RCC 7860 (cell line): ENCODE measurements around the gene ETV2.
A peak's percentile ranks its signal among the peaks of the same experiment; 100 is the strongest.

Experiments used
- DNase-seq: peaks from one replicate; pipeline ENCODE4 v3.0.0-alpha.2; 2015; ENCODE audit warnings: low spot score
- FAIRE-seq: peaks from 2 replicates; lab custom pipeline; 2012; peaks lifted over from hg19 to GRCh38; lab: Jason Lieb, UNC

ETV2 gene

DNA sequence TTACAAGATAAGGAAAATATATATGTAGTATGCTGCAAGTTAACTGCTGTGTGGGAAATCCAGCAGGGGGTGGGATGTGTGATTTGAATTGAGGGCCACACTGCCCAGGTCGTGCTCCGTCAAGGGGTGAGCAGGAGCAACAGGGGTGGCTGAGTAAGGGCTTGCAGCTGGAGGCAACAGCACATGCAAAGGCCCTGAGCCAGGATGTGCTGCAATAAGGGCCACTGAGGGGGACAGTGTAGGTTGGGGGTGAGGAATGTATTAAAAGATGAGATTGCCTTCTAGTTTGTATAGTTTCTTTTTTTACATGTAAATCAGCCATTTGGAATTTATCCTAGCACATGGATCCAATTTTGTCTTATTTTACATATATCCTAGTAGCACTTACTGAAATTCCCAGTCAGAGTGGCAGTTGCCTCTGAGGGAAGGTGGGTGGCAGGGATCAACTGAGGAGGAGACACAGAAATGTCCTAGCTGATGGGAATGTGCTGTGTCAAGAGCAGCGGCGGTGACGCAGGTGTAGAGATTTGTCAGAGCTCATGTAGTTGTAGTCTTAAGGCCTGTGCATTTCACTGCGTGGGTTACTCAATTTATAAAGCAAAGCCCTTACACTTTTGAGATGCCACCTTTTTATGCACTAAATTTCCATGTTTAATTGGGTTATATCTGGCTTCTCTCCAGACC, 18.1 kb upstream of the ETV2 start:
- FAIRE-seq (no peak), DNase-seq (no peak)

DNA sequence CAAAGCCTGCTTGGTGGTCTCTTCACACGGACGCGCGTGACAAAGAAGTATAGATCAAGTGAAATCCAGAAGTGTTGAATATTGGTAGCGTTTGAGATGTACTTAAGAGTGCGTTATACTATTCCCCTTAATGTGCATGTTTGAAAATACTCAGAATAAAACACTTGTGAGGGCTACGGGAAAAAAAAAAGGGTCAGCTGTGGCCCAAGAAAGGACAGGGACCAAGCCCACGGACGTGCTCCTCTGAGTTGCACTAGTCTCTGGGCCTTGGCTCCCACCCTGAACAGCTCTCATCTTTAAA, 13.3 kb upstream of the ETV2 start:
- FAIRE-seq (no peak), DNase-seq (no peak)

DNA sequence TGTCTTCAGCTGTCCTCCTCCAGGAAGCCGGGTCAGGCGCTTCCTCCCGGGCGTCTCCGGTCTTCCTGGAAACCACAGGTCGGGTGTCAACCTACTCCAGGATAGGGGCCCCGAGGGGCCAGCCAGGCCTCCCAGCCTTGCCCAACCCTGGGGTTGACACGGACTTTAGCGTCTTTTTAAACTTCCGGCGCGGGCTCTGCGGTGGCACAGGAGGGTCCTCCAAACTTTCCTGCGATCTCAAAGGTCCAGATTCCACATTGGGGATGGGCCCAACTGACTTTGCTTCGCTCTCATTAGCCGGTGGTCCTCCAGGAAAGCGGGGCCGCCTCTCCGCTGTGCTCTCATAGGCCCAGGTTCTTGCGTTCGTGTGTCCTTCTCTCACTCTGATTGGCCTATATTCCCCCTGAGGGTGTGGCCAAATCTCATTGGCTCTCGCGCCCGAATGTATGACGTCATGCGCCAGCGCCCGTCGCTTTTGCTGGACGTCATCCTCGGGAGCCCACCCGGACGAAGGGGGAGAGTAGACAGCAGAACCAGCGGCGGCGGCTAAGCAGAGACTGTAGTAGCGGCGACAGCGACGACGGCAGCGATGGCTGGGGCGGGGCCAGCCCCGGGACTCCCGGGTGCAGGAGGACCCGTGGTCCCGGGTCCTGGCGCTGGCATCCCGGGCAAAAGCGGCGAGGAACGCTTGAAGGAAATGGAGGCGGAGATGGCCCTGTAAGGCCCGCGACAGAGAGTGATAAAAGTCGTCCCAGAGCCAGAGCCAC, 12.8 kb upstream of the ETV2 start, which contains the start of gene RBM42:
RBM42 (plus strand) TSS at position 472 of the 767 bp plus-strand sequence; CDS start at position 590, 118 bp downstream.
- FAIRE-seq, result peak; percentile 92
- peak; percentile 96 for DNase-seq

DNA sequence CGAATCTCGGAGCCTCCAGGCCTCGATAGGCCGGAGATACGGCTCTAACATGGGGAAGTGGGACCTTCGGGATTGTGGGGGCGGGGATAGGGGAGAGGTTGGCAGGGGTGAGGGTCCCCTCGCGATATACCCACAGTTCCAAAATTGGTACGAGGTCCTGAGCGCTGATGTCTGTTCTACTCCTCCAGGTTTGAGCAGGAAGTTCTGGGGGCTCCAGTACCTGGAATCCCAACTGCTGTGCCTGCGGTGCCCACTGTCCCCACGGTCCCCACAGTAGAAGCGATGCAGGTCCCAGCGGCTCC, 12.3 kb upstream of the ETV2 start:
- FAIRE-seq (no peak), DNase-seq (no peak)

DNA sequence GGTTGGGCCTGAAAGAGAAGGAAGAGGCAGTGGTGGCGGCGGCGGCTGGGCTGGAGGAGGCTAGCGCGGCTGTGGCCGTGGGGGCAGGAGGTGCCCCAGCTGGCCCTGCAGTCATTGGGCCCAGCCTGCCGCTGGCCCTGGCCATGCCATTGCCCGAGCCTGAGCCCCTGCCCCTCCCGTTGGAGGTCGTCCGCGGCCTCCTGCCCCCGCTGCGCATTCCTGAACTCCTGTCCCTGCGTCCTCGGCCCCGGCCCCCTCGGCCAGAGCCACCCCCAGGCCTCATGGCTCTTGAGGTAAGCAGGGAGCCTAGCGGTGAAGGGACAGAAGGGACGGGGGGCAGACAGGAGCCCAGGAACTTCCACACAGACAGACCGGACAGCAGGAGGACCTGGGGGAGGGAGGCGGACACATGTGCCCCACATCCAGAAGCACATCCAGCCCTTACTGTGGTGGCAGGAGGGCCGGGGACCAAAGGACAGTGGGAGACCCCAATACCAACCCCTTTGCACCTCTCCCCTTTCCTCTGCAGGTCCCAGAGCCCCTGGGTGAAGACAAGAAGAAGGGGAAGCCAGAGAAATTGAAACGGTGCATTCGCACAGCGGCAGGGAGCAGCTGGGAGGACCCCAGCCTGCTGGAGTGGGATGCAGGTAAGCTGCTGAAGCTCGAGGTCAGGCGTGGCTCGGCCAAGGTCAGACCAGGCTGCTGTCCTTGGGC, 7.7 kb upstream of the ETV2 start:
- no peak for DNase-seq
- no peak for FAIRE-seq

DNA sequence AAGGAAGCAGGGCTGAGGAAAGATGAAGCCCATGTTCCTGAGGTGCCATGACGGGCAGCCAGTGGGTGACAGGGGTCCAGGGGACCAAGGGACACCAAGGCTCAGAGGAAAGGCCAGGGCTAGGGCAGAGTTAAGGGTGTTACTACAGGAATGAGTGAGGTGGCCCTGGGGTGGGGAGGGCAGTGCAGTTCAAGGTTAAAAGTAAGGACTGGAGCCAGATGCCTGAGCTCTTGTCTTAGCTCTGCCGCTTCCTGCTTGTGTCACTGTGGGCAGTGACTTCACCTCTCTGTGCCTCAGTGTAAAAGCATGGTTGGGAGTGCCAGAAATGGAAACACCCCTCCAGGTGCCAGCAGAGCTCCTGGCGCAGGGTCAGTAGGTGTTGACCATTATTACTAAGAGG, 4.9 kb upstream of the ETV2 start:
- FAIRE-seq, result no peak
- no peak for DNase-seq

DNA sequence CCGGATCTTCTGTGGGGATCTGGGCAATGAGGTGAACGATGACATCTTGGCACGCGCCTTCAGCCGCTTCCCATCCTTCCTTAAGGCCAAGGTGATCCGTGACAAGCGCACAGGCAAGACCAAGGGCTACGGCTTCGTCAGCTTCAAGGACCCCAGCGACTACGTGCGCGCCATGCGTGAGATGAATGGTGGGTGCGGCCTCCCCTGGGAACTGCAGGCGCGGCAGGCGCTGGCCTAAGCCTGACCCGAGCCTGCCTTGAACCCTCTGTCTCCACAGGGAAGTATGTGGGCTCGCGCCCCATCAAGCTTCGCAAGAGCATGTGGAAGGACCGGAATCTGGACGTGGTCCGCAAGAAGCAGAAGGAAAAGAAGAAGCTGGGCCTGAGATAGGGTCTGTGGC, 4.4 kb upstream of the ETV2 start:
- FAIRE-seq (no peak), DNase-seq (no peak)

DNA sequence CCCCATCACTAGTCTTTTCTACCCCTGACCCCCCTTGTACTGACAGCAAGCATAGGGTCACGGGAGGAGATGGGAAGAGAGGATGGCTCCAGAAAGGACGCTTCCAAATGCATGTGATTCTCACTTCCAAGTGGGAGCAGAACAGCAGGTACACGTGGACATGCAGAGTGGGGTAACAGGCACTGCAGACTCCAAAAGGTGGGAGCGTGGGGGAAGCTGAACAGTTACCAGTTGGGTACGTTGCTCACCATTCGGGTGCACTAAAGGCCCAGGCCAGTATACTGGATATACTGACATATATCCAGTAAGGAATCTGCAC, 2.3 kb upstream of the ETV2 start:
- FAIRE-seq (no peak), DNase-seq (no peak)

DNA sequence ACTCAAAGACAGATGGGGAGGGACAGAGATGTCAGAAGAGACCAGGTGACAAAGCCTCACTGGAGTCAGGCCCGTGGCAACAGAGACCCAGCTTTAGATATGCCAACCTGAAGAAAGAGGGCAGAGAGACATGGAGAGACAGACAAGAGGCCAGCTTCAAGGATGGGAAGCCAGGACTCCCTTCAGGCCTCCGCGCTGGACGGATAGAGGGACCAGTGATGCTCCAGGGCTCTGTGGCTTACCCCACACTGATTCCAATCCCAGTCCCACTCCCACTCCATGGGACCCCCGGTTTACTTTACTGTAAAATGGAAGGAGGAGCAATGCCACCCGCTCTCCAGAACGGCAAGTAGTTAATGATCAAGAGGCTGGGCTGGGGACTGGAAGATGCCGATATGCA, 1.7 kb upstream of the ETV2 start:
- FAIRE-seq, result no peak

DNA sequence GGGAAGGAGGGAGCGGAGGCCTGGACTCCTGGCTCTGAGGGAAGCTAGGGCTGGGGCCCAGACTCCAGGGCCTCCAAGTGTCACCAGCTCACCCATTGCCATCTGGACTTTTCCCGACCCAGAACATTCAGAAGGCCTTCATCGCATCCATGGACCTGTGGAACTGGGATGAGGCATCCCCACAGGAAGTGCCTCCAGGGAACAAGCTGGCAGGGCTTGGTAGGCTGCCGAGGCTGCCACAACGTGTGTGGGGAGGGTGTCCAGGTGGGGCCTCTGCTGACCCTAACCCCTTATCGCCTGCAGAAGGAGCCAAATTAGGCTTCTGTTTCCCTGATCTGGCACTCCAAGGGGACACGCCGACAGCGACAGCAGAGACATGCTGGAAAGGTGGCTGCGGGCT, 767 bp downstream of the ETV2 start:
- no peak for FAIRE-seq
- no peak for DNase-seq

More for the DNA sequence above, 1.7 kb upstream of the ETV2 start:
- no peak for DNase-seq

DNA sequence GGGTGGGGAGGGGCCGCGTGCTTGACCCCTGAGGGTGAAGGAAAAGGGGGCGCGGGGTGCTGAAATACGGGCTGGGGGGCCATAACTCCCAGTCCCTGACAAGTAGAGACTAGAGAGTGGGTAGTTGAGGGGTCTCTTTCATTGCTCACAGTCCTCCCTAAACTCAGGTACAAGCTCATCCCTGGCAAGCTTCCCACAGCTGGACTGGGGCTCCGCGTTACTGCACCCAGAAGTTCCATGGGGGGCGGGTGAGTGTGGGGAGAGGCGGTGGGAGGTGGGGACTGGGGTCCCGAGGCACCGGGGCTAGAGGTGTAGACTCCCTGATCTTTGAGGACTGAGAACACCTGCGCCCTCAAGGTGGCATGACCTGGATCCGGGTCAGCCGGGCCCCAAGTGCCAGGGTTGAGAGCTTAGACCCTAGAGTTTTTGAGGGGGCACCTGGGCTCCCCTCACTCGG, 1.3 kb downstream of the ETV2 start:
- FAIRE-seq, result no peak

DNA sequence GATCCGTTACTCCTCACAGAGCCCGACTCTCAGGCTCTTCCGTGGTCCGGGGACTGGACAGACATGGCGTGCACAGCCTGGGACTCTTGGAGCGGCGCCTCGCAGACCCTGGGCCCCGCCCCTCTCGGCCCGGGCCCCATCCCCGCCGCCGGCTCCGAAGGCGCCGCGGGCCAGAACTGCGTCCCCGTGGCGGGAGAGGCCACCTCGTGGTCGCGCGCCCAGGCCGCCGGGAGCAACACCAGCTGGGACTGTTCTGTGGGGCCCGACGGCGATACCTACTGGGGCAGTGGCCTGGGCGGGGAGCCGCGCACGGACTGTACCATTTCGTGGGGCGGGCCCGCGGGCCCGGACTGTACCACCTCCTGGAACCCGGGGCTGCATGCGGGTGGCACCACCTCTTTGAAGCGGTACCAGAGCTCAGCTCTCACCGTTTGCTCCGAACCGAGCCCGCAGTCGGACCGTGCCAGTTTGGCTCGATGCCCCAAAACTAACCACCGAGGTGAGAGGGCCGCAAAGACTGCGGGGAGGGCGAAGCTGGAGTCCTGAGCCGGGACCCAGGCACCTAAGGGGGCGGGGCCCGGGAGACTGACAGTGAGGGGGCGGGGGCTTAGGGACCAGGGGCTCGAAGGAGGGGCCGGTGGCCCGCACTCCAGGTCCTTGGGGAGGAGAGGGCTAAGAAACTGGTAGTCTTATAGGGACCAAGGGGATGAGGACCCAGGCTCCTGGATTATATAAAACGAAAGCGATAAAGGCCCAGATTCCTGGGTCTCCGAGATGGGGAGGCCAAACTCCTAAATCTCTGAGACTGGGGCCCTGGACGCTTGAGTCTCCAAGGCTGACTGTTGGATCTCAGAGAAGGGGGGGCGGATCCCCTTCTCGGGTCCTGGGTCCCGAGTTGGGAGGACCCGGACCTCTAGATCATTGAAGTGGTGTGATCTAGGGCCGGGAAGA, 2.0 kb downstream of the ETV2 start:
- peak; percentile 40 for DNase-seq
- FAIRE-seq, result no peak

More for the DNA sequence above, 1.3 kb downstream of the ETV2 start:
- DNase-seq, result no peak

DNA sequence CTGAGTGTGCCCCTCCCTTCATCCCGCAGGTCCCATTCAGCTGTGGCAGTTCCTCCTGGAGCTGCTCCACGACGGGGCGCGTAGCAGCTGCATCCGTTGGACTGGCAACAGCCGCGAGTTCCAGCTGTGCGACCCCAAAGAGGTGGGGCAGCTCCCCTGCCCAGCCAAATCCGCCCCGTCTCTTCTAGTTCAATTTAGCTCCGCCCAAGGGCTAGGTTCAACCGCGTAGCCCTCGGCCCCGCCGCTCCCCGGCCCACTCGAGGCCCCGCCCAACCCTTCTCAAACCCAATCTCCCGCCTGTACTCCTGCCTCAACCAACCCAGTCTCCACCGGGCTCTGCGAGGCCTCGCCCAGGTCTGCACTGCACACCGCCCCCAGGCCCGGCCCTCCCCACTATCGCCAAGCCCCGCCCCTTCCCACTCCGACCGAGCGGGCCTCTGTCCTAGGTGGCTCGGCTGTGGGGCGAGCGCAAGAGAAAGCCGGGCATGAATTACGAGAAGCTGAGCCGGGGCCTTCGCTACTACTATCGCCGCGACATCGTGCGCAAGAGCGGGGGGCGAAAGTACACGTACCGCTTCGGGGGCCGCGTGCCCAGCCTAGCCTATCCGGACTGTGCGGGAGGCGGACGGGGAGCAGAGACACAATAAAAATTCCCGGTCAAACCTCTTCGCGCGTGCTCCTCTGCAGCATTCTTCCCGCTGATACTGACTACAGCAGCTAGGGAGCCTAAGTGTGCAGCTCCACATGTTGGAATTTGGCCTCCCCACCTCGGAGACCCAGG, 2.9 kb downstream of the ETV2 start:
- FAIRE-seq, result no peak
- peak; percentile 53 for DNase-seq

DNA sequence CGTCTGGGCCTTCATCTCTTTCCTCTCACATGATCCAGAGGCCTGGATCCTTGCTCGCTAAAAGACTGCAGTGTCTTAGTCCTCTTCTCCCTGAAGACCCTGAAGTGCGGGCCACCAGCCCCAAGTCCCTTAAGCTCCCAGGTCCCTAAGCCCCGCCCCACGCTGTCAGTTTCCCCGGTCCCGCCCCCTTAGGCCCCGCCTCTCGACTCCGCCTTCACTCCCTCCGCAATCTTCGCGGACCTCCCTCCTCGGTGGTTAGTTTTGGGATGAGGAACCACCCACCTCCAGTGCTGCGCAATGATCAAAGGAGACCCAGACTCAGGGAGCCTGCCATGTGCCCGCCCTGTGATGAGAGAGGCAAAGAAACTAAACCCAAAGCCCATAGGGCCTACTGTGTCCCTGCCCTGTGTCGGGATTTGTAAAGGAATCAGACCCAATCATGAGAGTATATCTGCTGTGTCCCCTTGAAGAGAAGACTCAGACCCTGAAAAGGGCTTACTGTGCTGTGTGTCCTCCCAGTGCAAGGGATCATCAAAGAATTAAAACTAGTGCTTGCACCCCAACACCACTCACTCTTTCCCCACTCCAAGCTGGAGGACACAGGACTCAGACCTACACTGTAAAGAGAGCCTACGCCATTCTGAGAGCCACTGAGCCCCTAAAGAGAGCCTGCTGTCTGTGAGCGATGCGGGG, 3.6 kb downstream of the ETV2 start:
- FAIRE-seq, result no peak

DNA sequence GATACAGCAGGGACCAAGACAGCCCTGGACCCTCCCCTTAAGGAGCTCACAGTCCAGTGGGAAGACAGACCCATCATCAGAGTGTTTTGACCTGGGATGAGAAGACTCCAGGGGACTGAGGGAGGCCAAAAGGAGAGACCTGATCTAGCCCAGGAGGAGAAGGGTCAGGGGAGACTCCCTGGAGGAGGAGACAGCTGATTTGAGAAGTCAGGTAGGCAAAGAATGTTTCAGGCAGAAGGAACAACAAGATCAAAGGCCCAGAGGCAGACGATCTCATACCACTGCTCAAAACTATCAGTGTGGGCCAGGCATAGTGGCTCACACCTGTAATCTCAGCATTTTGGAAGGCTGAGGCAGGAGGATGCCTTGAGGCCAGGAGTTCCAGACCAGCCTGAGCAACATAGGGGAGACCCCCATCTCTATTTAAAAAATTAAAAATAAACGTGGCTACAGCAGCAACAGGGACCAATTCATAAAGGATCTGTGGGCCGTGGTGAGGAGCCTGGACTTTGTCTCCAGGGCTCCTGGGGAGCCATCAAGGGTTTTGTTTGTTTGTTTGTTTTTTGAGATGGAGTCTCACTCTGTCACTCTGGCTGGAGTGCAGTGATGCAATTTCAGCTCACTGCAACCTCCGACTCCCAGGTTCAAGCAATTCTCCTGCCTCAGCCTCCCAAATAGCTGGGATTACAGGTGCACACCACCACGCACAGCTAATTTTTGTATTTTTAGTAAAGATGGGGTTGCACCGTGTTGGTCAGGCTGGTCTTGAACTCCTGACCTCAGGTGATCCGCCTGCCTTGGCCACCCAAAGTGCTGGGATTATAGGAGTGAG, 4.4 kb downstream of the ETV2 start:
- no peak for FAIRE-seq
- DNase-seq, result no peak

More for the DNA sequence above, 3.6 kb downstream of the ETV2 start:
- no peak for DNase-seq

DNA sequence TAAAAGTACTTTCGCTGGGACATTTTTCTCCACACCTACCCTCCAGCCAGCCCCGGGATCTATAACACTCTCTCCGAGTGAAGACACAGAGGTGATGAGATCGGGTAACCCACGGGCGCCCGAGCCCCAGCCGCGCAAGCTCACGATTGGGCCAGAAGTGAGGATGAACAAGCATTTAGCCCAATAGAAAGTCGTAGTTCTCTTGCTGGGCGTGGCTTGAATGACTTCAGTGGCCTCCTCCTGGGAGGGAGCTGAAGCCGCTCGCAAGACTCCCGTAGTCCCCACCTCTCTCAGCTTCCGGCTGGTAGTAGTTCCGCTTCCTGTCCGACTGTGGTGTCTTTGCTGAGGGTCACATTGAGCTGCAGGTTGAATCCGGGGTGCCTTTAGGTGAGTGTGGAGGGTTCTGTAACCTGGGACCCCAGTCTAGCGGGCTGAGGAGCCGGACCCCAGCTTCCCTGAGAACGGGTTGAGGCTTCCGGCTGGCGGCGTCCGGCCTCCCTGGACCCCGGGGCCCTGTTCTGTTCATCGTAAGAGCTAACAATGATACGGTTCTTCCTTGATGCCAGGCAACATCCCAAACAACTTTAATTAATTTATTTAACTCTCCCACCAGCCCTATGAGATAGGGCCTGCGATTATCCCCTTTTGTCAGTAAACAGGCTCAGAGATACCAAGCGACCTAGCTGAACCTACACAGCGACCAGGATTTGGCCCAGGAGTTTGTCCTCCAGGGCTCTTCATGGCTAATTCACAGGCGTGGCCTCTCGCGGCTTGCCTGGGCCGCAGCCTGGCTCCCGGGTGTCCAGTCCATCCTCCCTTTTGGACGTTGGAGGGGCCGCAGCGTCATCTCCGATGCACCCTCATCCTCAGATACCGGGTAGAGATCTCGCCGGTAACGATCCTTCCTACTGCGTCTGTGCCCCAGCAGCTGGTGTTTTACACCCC, 6.7 kb downstream of the ETV2 start, which contains the start of gene COX6B1:
COX6B1 (plus strand) TSS at position 307 of the 945 bp plus-strand sequence. CDS start 2,921 bp downstream, outside the sequence.
- DNase-seq (peak; percentile 91), FAIRE-seq (peak; percentile 85)

DNA sequence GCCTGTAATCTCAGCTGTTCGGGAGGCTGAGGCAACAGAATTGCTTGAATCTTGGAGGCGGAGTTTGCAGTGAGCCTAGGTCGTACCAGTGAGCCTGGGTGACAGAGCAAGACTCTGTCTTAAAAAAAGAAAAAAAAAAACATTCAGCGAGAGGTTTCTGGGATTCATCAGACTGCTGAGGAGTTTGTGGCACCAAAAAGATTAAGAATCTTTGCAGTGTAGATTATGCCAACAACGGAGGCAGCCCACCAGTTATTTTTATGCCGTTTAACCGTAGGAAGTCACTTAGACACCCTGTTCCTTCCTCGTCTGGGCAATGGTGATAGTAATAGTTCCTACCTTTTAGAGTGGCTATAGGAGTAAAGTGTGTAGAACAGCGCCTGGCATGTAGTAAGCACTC, 9.0 kb downstream of the ETV2 start:
- DNase-seq (no peak), FAIRE-seq (no peak)
